Dermis microvascular lymphatic vessel endothelial cell (primary cell): Measurements from ENCODE around the gene VCX3B. TPM values are rescaled to one million over a fixed set of nuclear protein-coding genes. Genes with fewer than 3 reads are reported as not detected.
"Not testable (repeated sequence)": the region's sequence is repeated elsewhere in the genome, so short reads cannot be mapped to it uniquely, and the experiment has no call there.

Experiments used
- DNase-seq, 2 donors: peaks; one replicate each; pipeline versions ENCODE4 v3.0.0 to v3.0.0-alpha.2; 2010; ENCODE audit warnings: low read depth in 2 of 2
- total RNA-seq: library from RNA; depleted of rRNA; stranded (reverse); fragments of >200 nt; gene quantifications from 2 replicates; pipeline ENCODE4 v1.2.1, GENCODE V29; 2014

The VCX3B gene
- not detected in 2 replicates for total RNA-seq

- DNase-seq, result not testable (repeated sequence)
Observed at GRCh38 chrX:8464530-8464929, at the start of gene VCX3B. Gene VCX3B (plus strand): TSS chrX:8464830. CDS start chrX:8465451, 621 bp downstream.

- no peak for DNase-seq
Observed at GRCh38 chrX:8418301-8418700, 46.3 kb upstream of the VCX3B start.

DNA sequence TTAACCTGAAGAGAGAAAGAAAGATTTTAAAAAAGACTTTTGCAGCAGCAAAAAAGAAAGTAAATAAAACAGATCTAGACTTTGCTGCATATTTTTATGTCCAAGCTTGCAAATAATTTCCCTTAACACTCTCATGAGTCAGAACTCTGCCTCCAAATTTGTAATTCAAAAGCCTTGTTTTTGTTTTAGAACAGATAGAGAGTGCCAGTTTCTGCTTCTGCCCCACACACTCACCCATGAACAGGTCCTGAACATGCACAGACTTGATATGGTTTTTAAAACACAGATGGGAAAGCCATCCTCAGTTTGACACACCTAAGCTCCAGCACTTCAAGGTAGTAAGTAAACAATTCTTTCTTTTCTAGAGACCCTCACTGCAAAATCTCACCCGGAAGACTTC, 39.7 kb upstream of the VCX3B start:
- no peak for DNase-seq

- no peak for DNase-seq
Observed at GRCh38 chrX:8429692-8430249, 34.9 kb upstream of the VCX3B start.

GRCh38 chrX:8430444-8430843, 34.2 kb upstream of the VCX3B start:
- no peak for DNase-seq

- DNase-seq, result no peak
Observed at GRCh38 chrX:8432396-8432795, 32.2 kb upstream of the VCX3B start.

GRCh38 chrX:8433109-8434062, 31.2 kb upstream of the VCX3B start:
- no peak for DNase-seq

DNA sequence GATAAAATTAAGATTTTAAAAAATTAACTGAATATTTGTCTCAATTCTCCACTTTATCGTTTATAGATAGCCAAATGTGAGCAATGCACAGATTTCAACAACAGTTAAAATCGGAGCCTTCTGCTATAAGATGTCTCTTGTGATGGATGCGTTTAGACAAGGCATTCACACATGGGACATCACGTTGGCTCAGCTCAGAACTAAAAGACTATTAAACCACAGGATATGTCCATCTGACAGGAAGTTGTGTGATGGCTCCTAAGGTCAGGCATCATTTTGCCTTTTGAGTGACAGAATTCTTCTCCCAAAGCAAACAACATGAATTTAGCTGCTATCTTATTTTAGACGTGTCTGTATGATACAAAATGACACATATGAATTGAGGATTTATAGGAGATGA, 17.3 kb upstream of the VCX3B start:
- DNase-seq, result no peak

DNA sequence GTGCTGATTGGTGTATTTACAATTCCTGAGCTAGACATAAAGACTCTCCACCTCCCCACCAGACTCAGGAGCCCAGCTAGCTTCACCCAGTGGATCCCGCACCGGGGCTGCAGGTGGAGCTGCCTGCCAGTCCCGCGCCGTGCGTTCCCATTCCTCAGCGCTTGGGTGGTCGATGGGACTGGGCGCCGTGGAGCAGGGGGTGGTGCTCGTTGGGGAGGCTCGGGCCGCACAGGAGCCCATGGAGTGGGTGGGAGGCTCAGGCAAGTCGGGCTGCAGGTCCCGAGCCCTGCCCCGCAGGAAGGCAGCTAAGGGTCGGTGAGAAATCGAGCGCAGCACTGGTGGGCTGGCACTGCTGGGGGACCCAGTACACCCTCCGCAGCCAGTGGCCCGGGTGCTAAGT, 12.3 kb upstream of the VCX3B start:
- not testable (repeated sequence) for DNase-seq

DNA sequence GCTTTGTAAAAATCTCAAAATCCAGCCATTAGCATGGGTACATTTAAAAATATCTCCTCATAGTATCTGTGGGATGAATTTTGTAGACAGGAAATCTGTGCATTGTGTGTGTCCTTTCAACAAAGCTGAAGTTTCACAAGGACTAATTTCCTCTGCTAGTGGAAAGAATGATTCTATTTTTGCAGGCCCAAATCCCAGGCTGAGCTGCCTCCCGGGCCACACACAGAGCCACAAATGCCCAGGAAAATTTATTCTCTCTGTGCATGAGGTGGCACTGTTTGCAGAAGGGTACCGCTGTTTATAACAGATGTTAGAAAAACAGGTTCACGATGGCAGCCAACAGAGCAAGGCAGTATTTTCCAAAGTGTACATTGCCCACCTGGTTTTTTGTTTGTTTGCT, 11.0 kb upstream of the VCX3B start:
- no peak for DNase-seq

DNA sequence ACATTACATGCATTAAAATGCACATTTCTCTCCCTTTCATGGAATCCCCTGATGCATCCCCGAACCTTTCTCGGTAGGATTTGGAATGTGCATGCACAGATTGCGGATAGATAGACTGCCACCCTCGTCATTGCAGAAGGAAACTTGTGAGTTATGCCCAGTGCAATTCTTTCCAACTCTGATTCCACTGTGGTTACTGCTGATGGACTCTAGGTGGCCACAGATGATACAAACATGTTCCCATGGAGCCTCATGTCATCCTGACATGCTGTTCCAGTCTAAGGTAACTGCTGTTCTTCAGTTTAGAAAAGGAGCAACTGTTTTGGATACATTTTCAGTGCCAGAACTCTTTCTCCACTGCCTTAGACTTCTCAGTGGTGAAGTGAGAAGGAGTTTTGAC, 9.1 kb upstream of the VCX3B start:
- no peak for DNase-seq

DNA sequence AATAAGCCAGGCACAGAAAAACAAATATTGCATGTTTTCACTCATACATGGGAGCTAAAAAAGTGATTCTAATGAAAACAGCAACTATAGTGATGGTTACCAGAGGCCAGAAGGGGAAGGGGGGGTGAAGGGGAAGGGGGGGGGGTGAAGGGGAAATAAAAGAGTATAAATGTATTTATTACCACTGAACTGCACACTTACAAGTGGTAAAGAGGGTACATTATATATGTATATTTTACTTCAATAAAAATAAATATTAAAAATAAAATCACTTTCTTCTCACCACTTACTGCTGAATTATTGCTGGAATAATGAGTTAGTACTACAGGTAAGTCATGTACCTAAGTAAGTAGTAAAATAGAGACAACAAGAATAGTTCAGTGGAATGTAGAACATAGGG, 2.1 kb upstream of the VCX3B start:
- no peak for DNase-seq

DNA sequence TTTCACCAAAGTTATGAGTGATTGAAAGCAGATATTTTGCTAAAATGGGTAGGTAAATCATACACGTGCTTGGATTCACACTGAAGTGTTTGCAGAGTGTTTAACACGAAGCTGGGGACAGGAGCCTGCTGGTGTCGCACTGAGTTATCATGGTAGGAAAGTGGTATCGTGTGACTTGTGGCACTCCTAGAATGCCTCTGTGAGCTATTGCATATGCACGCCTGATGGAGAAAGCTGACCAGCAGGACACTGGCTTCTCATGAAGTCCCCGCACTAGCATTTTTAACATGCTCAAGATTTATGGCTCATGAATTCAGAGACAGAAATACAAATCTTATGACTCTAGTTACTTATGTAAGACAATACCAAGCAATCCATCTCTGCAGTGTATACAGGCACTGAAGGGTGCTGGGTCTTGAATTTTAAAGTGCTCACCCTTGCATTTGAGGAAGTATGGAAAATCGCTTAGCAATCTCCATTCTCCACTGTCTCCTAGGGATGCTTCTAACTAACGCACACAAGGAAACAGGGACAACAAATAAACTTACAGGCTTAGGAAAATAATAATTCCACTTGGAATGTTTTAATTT, 19.8 kb downstream of the VCX3B start:
- no peak for DNase-seq

- not testable (repeated sequence) for DNase-seq
Observed at GRCh38 chrX:8495036-8495435, 30.4 kb downstream of the VCX3B start.

- no peak for DNase-seq
Observed at GRCh38 chrX:8500203-8500602, 35.6 kb downstream of the VCX3B start.

- DNase-seq, result not testable (repeated sequence)
Observed at GRCh38 chrX:8502101-8502500, 37.5 kb downstream of the VCX3B start.

DNA sequence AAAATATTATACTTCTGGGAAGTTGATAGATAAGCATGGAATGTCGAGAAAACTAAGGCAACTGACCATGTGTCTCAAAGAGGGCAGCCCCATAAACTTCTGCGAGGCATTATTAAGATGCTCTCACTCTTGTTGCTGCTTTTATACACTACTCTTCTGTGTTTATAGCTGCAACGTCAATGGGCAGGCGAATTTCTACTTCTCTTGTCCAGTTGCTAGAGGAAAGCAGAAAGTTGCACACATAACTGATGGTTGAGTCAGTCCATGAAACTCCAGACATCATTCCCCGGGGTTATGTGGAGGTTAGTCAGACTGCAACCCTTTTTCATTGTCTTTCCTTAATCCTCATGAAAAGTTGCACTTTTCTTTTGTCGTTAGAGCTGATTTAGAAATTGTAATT, 39.8 kb downstream of the VCX3B start:
- DNase-seq, result no peak
